Left ventricle myocardium superior (tissue), 1 donor: ENCODE measurements around the gene GPC5. TPM values are rescaled to one million over a fixed set of nuclear protein-coding genes. Genes with fewer than 3 reads are reported as not detected.

Experiments
- ATAC-seq: fragments of 200-7000 bp; cut with Tn5 transposase; one replicate; pipeline ENCODE4 v1.9.1; 2020; ENCODE audit warnings: mild to moderate bottlenecking, moderate library complexity
- DNase-seq: peaks from one replicate; pipeline ENCODE4 v3.0.0-alpha.2; 2020
- intact Hi-C: fragments of 100-400 bp; cut with micrococcal nuclease; formaldehyde crosslinking; loops from one replicate; pipeline ENCODE4 v1.11.0; 2022
- total RNA-seq: library from RNA; stranded (reverse); fragmentation: NEBNext Ultra II Directional; extraction: Animal tissue kit (Norgen Biotek cat#: 25700); gene quantifications from one replicate; pipeline ENCODE4 v1.2.1, GENCODE V29; 2021
- donor health status: DM: no; HTN: yes; CAD: no; lungs with severe emphysema.

The GPC5 gene
- total RNA-seq, 1 donor from 2014 or later = 1.8 TPM

- DNase-seq (no peak), ATAC-seq (no peak)
- intact Hi-C loops = no loop called here
These were observed 174.0 kb downstream of the GPC5 start for GRCh38 chr13:91572439-91572838.

DNA sequence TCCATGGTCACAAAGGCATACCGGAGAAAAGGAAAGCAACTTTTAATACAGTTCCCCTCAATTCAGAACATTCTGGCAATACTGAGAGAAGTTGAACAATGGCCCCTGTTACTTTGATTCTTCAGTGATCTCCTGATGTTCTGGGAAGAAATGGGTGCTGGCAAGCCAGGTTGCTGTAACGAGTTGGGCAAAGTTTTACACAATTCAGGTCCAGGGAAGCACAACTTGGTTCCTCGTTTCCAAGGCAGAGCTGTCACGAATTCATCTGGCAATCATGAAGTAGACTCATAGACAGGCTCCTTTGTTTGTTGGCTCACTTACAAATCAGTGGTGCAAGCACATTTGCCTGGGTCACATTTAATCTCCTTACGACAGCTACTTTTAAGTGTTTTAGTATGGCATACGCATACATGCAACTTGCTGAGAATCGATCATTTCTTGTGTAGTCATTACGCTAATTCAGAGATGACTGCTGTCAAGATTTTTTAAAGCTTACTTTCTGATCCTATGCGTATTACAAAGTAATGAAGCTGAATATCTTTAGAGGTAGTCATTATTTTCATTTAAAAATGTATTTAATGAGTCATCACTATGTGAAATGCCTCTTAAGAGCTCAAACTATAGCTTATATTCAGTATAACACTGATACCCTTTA is 174.7 kb downstream of the GPC5 start:
- no peak for ATAC-seq
- DNase-seq = no peak
- intact Hi-C loops = no loop called here

- DNase-seq = no peak
- intact Hi-C loops = no loop called here
- no peak for ATAC-seq
These were observed 176.3 kb downstream of the GPC5 start for GRCh38 chr13:91574766-91575165.

- intact Hi-C loops = no loop called here
- no peak for DNase-seq
These were observed 178.2 kb downstream of the GPC5 start for GRCh38 chr13:91576590-91576989.

GRCh38 chr13:91579320-91579719 is 180.9 kb downstream of the GPC5 start:
- ATAC-seq (no peak), DNase-seq (no peak)
- intact Hi-C loops = no loop called here

More at GRCh38 chr13:91576590-91576989, 178.2 kb downstream of the GPC5 start:
- ATAC-seq = no peak

DNA sequence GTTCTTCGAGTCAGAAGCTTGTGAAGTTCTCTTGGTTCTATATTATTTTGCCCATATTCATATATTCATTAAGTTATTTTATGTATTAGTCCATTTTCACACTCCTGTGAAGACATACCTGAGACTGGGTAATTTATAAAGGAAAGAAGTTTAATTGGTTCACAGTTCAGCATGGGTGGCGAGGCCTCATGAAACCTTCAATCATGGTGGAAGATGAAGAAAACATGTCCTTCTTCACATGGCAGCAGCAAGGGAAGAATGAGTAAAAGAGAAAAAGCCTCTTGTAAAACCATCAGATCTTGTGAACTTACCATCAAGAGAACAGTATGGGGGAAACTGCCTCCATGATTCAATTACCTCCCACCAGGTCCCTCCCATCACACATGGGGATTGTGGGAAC is 182.3 kb downstream of the GPC5 start:
- intact Hi-C loops = no loop called here
- no peak for DNase-seq
- no peak for ATAC-seq

GRCh38 chr13:91586609-91587008 is 188.2 kb downstream of the GPC5 start:
- no peak for ATAC-seq
- DNase-seq = no peak
- intact Hi-C loops = no loop called here

DNA sequence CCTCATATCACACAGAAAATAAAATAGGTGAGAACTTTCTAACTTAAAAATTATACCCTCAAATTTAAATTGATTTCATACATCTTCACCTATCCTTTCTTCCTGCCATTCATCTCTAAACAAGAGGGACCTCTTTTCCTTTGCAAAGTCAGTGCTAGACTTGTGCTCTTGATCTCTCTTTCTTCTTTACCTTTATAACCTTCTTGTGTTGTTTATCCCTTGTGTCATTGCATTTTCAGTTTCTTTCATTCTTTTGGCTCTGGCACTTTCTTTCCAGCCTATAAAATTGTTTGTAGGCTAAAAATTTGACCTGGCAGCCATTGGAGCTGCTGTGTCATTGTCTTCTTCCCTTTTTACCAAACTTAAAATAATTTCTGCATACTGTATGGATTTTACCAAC is 190.1 kb downstream of the GPC5 start:
- ATAC-seq (no peak), DNase-seq (no peak)
- intact Hi-C loops = no loop called here

GRCh38 chr13:91592056-91593014 is 193.9 kb downstream of the GPC5 start:
- ATAC-seq (no peak), DNase-seq (no peak)
- intact Hi-C loops = no loop called here

- ATAC-seq (no peak), DNase-seq (no peak)
- intact Hi-C loops = no loop called here
These were observed 195.0 kb downstream of the GPC5 start for GRCh38 chr13:91593456-91593855.

DNA sequence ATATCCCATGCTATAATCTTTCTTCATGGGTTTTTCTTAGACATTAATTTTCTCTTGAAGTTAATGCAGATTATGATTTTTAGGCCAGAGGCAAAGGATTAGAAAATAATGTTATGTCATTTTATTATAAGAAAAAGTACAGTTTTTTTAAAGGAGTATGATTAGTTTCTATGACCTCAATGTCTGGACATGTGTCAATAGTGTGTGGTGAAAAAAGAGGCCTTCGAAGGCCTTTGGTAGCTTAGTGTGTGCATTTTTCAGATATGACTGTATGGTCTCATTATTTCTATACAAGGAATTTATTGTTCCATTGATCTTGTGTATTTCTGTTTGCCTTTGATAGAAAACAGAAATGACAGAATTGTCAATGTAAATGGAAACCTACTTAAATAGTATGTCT is 195.6 kb downstream of the GPC5 start:
- intact Hi-C loops = no loop called here
- DNase-seq = no peak
- ATAC-seq = no peak

- no peak for DNase-seq
- intact Hi-C loops = no loop called here
- ATAC-seq = no peak
These were observed 197.3 kb downstream of the GPC5 start for GRCh38 chr13:91595677-91596076.

DNA sequence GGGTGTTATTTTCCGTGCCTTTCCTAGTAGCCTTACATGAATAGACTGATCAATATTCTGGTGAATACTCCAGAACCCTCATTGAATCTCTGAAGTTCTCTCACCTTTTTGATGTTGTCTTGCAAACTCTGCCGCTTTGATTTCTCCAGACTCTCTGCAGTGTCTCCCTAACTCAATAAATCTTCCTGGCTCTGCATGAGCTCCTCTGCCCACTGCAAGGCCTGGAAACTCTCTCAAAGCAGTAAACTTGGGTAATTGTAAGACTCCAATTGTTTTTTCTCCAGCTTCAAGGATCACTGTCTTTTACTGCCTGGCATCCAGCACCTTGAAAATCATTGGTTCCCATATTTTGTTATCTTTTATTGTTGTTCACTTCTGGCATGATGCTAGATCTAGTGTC is 198.4 kb downstream of the GPC5 start:
- intact Hi-C loops = no loop called here
- no peak for DNase-seq
- ATAC-seq = no peak

- no peak for DNase-seq
- ATAC-seq = no peak
- intact Hi-C loops = no loop called here
These were observed 200.2 kb downstream of the GPC5 start for GRCh38 chr13:91598655-91599054.

DNA sequence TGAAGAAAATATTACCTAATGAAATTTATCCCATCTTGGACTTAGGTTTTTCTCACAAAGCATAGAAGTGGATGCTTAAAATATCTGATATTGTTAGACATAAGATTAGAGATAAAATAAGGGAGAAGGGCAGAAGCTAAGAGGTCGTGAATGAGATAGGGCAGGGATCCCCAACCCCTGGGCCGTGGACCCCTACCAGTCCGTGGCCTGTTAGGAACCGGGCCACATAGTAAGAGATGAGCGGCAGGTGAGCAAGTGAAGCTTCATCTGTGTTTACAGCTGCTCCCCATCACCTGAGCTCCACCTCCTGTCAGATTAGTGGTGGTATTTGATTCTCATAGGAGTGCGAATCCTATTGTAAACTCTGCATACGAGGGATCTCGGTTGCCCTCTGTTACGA is 202.9 kb downstream of the GPC5 start:
- intact Hi-C loops = no loop called here
- no peak for ATAC-seq
- DNase-seq = no peak

GRCh38 chr13:91601807-91602206 is 203.4 kb downstream of the GPC5 start:
- no peak for DNase-seq
- ATAC-seq = no peak
- intact Hi-C loops = no loop called here

GRCh38 chr13:91609353-91609752 is 210.9 kb downstream of the GPC5 start:
- ATAC-seq = no peak
- DNase-seq = no peak
- intact Hi-C loops = no loop called here

GRCh38 chr13:91618315-91618714 is 219.9 kb downstream of the GPC5 start:
- ATAC-seq = no peak
- intact Hi-C loops = no loop called here
- no peak for DNase-seq

GRCh38 chr13:91620670-91621141 is 222.3 kb downstream of the GPC5 start:
- DNase-seq = no peak
- no peak for ATAC-seq
- intact Hi-C loops = no loop called here

- no peak for ATAC-seq
- DNase-seq = no peak
- intact Hi-C loops = no loop called here
These were observed 222.7 kb downstream of the GPC5 start for GRCh38 chr13:91621161-91621560.

- intact Hi-C loops = no loop called here
- ATAC-seq = no peak
- no peak for DNase-seq
These were observed 223.5 kb downstream of the GPC5 start for GRCh38 chr13:91621963-91622362.
